ENCODE results near the gene SERP2. TPM values are rescaled to one million over a fixed set of nuclear protein-coding genes. Genes with fewer than 3 reads are reported as not detected.

The SERP2 gene
- polyA plus RNA-seq, 1 donor from 2014 or later, result 15.4 TPM

DNA sequence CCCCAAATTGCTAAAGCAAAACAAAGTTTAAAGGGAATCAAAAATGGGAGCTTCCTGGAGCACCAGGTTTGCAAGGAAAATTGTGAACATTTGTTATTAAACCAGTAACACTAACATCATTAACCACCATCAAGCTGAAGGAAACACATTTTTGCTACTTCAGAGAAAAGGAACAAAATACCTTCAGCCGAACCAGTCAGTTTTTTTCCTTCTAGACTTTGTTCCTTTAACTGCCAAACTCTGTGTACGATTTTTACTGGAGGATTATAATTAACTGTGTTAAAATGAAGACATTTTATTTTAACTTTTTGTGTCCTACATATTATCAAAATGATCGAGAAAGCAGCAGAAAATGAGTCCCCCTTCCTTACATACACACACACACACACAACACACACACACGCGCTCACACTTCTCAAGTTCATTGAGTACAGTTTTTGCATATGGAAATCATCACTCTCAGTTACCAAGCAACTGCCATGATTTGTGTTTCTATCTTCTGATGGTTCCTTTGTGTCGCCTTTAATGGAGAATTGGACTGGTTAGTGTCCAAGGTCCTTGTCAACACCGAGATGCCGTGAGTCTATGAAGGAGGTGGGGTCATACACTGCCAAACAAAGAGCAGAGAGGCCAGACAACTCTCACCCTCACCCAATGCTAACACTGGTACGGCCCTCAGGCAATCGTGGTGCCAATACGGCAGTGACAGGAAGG, 9.8 kb upstream of the SERP2 start:
- no peak overlapping the region for H3K9ac ChIP-seq (ENCODE audit: low read length)
- no peak overlapping the region for H3K4me2 ChIP-seq (ENCODE audit: low read length)
- TF ChIP-seq EP300 (conservative IDR thresholded peaks at IDR 0.05; ENCODE audit: poor library complexity, severe bottlenecking) (no peak), TAF1 (IDR thresholded peaks at IDR 0.05; ENCODE audit: low read depth) (no peak), RAD21 (conservative IDR thresholded peaks at IDR 0.05) (no peak), SMC3 (conservative IDR thresholded peaks at IDR 0.05; ENCODE audit: poor library complexity) (no peak), POLR2AphosphoS5 (IDR thresholded peaks at IDR 0.05) (no peak), MXI1 (conservative IDR thresholded peaks at IDR 0.05; ENCODE audit: poor library complexity, severe bottlenecking) (no peak), EZH2 (IDR thresholded peaks at IDR 0.05; ENCODE audit: borderline replicate concordance, insufficient read depth, low read length, poor library complexity, severe bottlenecking) (no peak)
- TF ChIP-seq, protein P1, sequence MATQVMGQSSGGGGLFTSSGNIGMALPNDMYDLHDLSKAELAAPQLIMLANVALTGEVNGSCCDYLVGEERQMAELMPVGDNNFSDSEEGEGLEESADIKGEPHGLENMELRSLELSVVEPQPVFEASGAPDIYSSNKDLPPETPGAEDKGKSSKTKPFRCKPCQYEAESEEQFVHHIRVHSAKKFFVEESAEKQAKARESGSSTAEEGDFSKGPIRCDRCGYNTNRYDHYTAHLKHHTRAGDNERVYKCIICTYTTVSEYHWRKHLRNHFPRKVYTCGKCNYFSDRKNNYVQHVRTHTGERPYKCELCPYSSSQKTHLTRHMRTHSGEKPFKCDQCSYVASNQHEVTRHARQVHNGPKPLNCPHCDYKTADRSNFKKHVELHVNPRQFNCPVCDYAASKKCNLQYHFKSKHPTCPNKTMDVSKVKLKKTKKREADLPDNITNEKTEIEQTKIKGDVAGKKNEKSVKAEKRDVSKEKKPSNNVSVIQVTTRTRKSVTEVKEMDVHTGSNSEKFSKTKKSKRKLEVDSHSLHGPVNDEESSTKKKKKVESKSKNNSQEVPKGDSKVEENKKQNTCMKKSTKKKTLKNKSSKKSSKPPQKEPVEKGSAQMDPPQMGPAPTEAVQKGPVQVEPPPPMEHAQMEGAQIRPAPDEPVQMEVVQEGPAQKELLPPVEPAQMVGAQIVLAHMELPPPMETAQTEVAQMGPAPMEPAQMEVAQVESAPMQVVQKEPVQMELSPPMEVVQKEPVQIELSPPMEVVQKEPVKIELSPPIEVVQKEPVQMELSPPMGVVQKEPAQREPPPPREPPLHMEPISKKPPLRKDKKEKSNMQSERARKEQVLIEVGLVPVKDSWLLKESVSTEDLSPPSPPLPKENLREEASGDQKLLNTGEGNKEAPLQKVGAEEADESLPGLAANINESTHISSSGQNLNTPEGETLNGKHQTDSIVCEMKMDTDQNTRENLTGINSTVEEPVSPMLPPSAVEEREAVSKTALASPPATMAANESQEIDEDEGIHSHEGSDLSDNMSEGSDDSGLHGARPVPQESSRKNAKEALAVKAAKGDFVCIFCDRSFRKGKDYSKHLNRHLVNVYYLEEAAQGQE (IDR thresholded peaks at IDR 0.05; ENCODE audit: borderline replicate concordance), result no peak
- TF ChIP-seq, protein P2, sequence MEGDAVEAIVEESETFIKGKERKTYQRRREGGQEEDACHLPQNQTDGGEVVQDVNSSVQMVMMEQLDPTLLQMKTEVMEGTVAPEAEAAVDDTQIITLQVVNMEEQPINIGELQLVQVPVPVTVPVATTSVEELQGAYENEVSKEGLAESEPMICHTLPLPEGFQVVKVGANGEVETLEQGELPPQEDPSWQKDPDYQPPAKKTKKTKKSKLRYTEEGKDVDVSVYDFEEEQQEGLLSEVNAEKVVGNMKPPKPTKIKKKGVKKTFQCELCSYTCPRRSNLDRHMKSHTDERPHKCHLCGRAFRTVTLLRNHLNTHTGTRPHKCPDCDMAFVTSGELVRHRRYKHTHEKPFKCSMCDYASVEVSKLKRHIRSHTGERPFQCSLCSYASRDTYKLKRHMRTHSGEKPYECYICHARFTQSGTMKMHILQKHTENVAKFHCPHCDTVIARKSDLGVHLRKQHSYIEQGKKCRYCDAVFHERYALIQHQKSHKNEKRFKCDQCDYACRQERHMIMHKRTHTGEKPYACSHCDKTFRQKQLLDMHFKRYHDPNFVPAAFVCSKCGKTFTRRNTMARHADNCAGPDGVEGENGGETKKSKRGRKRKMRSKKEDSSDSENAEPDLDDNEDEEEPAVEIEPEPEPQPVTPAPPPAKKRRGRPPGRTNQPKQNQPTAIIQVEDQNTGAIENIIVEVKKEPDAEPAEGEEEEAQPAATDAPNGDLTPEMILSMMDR (IDR thresholded peaks at IDR 0.05; ENCODE audit: poor library complexity, severe bottlenecking), result no peak

DNA sequence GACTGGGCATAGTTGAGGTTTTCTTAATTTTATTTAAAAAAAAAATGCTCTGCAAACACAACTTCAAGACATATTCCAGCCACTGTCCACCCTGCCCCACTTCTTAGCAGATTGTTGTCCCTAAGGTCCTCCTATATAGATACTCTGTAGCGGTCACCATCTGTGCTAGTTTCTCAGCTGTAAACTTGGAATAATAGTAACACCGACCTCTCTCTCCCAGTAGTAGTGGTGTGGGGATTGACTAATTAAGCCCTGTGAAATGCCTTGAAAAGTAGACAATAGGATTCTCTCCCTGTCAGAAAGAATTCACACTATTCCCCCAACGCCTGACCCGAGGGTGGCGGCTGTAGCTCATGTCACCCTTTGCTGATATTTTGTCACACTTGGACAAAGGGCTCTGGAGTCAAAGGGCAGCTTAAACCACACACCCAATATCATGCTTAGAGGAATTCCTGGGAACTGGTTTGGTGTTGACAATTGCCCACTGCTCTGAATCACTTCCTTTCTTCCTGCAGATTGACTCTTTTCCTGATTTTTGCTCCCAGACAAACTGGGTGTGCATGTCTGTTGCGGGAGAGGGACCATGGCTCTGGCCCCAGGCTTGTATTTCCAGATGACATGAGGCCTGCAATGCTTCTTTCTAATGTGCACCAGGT, 9.2 kb upstream of the SERP2 start:
- Histone ChIP-seq H3K9me2 (ENCODE audit: insufficient read depth, low read length) (no peaks in the 10 kb centered on the region), H3K9ac (ENCODE audit: low read length) (no peak overlapping the region), H3K27ac (ENCODE audit: low read length) (no peak overlapping the region), H3K36me3 (ENCODE audit: insufficient read depth, low read length) (no peaks in the 10 kb centered on the region), H2AFZ (ENCODE audit: low read depth, low read length) (no peak overlapping the region), H4K20me1 (ENCODE audit: insufficient read depth) (no peaks in the 10 kb centered on the region), H3K27me3 (ENCODE audit: insufficient read depth, low read depth, low read length) (no peaks in the 10 kb centered on the region), H3K4me2 (ENCODE audit: low read length) (no peak overlapping the region), H3K4me3 (ENCODE audit: low read length) (no peak overlapping the region), H3F3A (ENCODE audit: insufficient read depth, low read length, poor library complexity, severe bottlenecking) (no peaks in the 10 kb centered on the region), H3K79me2 (replicated peaks; ENCODE audit: insufficient read depth, low read length) (no peaks in the 10 kb centered on the region), H3K9me3 (ENCODE audit: low read length) (no peaks in the 10 kb centered on the region)
- TF ChIP-seq MXI1 (conservative IDR thresholded peaks at IDR 0.05; ENCODE audit: poor library complexity, severe bottlenecking), result no peak
- TF ChIP-seq EP300 (conservative IDR thresholded peaks at IDR 0.05; ENCODE audit: poor library complexity, severe bottlenecking), result no peak
- no peak for TF ChIP-seq EZH2 (IDR thresholded peaks at IDR 0.05; ENCODE audit: borderline replicate concordance, insufficient read depth, low read length, poor library complexity, severe bottlenecking)
- TF ChIP-seq SMC3 (conservative IDR thresholded peaks at IDR 0.05; ENCODE audit: poor library complexity), result no peak
- TF ChIP-seq RAD21 (conservative IDR thresholded peaks at IDR 0.05), result no peak
- TF ChIP-seq, protein P1 (IDR thresholded peaks at IDR 0.05; ENCODE audit: borderline replicate concordance), result no peak
- TF ChIP-seq TAF1 (IDR thresholded peaks at IDR 0.05; ENCODE audit: low read depth), result no peak
- TF ChIP-seq, protein P2 (IDR thresholded peaks at IDR 0.05; ENCODE audit: poor library complexity, severe bottlenecking), result no peak
- no peak for TF ChIP-seq POLR2AphosphoS5 (IDR thresholded peaks at IDR 0.05)

More for the DNA sequence above, 9.8 kb upstream of the SERP2 start:
- H3F3A ChIP-seq (ENCODE audit: insufficient read depth, low read length, poor library complexity, severe bottlenecking), result no peaks in the 10 kb centered on the region
- no peak overlapping the region for H3K27ac ChIP-seq (ENCODE audit: low read length)
- no peaks in the 10 kb centered on the region for H3K36me3 ChIP-seq (ENCODE audit: insufficient read depth, low read length)
- no peaks in the 10 kb centered on the region for H3K9me3 ChIP-seq (ENCODE audit: low read length)
- H4K20me1 ChIP-seq (ENCODE audit: insufficient read depth), result no peaks in the 10 kb centered on the region
- no peaks in the 10 kb centered on the region for H3K79me2 ChIP-seq (replicated peaks; ENCODE audit: insufficient read depth, low read length)
- no peak overlapping the region for H2AFZ ChIP-seq (ENCODE audit: low read depth, low read length)
- H3K9me2 ChIP-seq (ENCODE audit: insufficient read depth, low read length), result no peaks in the 10 kb centered on the region
- no peak overlapping the region for H3K4me3 ChIP-seq (ENCODE audit: low read length)
- H3K27me3 ChIP-seq (ENCODE audit: insufficient read depth, low read depth, low read length), result no peaks in the 10 kb centered on the region

Measured in neural cell (in vitro differentiated cells).